Nasal cavity respiratory epithelium epithelial cell of viscerocranial mucosa (primary cell): Measurements from ENCODE around the gene NDUFA13. TPM values are rescaled to one million over a fixed set of nuclear protein-coding genes. Genes with fewer than 3 reads are reported as not detected.

Experiments used
- total RNA-seq: library from RNA; depleted of rRNA; stranded (reverse); fragments of >200 nt; gene quantifications from 2 replicates; pipeline ENCODE4 v1.2.3, GENCODE V29; 2014

The NDUFA13 gene
- total RNA-seq, result 139 and 143 TPM in 2 replicates

DNA sequence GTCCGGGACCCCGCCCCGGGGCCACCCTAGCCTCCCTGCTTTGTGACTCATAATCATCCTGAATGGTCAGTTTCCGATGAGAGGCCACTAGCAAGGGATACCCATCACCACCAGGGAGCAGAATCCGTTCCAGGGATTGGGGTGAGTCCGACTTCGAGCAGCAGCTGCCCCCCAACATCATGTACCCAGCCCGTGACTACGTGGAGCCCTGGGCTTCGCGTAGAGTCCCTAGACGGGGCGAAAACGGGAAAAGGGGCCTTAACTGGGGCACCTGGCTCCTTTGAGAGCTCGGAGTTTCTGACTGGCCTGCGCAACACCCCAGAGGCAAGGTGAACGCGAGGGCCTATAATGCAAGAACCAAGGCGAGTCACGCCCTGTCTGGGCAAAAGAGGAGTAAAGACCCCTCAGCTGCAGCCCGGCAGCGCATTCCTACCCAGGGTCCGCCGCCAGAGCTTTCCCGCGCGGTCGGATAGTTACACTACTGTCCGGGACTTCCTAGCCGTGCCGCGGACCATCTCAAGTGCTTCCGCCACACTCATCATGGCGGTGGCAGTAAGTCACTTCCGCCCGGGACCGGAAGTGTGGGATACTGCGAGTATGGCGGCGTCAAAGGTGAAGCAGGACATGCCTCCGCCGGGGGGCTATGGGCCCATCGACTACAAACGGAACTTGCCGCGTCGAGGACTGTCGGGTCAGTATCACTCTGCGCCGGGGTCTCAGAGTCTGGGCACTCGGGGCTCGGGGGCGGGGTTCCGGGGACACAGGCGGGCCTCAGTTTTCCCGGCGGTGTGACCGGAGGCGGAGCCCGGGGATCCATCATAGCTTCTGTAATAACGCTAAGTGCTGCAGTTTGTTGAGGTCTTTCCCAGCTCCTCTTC is at the start of gene NDUFA13:
NDUFA13 (plus strand) TSS at position 584 of the 878 bp plus-strand sequence; CDS start at position 598, 14 bp downstream.

GRCh38 chr19:19514881-19515641 is 964 bp upstream of the NDUFA13 start, which contains the start of gene TSSK6:
Gene TSSK6 (minus strand): TSS chr19:19515548. CDS start chr19:19515427, 121 bp downstream.

DNA sequence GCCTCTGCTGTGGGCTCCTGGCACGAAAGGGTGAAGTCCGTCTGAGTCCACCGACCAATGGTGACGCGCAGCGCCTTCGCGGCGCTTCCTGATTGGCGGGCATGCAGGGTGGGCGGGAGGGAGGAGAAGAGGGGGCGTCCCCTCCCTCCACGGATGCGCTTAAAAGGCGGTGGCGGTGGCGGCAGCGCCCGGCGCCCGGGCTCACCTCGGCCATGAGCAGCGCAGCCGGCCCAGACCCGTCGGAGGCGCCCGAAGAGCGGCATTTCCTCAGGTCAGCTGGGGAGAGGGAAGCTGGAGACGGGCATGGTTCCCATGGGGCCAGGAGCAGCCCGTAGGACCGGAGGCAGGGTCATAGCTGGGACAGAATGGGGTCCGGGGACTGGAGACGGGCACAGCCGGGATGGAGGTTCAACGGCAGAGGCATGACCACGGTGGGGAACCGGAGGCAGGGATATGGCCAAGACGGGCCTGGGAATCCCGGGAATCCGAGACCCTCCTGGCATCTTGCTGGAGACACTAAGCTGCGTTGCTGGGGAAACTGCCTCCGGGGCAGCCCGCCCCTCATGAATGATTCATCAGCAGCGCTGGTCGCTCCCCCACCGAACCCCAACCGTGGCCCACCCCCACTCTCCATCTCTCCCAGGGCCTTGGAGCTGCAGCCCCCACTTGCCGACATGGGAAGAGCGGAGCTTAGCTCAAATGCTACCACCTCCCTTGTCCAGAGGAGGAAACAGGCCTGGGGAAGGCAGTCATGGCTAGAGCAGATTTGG is 12.9 kb downstream of the NDUFA13 start, which contains the start of gene YJEFN3:
YJEFN3 (plus strand) TSS at position 191 of the 770 bp plus-strand sequence; CDS start at position 213, 22 bp downstream.

DNA sequence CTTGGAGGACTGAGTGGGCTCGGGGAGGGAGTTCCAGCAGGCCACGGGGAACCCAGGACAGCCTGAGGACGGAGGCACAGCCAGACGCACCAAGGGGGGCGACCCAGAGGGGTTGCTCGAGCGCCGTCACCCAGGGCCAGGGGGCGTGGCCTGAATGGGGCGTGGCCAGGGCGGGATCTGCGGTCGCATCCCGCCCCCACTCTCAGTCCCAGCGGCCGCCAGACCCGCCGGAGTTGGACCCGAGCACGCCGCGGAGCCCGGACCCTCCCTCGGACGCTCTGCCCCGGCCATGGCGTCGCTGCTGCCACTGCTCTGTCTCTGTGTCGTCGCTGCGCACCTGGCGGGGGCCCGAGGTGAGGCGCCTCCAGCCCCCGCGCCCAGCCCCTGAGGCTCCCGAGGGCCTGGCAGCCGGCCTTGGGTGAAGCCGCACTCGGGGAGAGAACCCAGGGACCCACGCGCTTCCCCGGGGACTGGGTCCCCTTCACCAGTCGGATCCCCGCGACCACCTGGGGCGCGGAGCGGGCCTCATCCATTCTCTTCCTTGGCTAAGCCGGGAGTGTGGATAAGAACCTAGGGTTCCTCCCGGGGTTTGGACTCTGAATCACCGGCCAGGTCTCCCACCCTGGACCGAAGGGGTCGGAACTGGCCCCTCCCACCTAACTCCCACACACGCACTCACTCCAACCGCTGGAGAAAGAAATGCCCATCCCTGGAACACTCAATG is 22.2 kb downstream of the NDUFA13 start, which contains the start of gene CILP2:
CILP2 (plus strand) TSS at position 205 of the 724 bp plus-strand sequence; CDS start at position 290, 85 bp downstream.

Other genes with a start within 250 kb of the NDUFA13 start
- gene TM6SF2, start 242.9 kb upstream of the NDUFA13 start, total RNA-seq, result not detected in 2 replicates
- gene SUGP1, start 195.7 kb upstream of the NDUFA13 start, total RNA-seq, result 17.1 and 24.5 TPM in 2 replicates
- 15.7 and 33.1 TPM in 2 replicates for gene MAU2, start 195.4 kb upstream of the NDUFA13 start, total RNA-seq
- gene GATAD2A, start 110.5 kb upstream of the NDUFA13 start, total RNA-seq, result 45.1 and 101 TPM in 2 replicates
- gene TSSK6, start 677 bp upstream of the NDUFA13 start, total RNA-seq, result 3.6 and 4.4 TPM in 2 replicates
- 0.43 TPM in 1 of 2 replicates, not detected in the other for gene YJEFN3, start 12.7 kb downstream of the NDUFA13 start, total RNA-seq
- under 0.01 and 0.21 TPM in 2 replicates for gene CILP2, start 22.0 kb downstream of the NDUFA13 start, total RNA-seq
- gene PBX4, start 102.5 kb downstream of the NDUFA13 start, total RNA-seq, result 0.28 and 1.0 TPM in 2 replicates
- gene LPAR2, start 112.0 kb downstream of the NDUFA13 start, total RNA-seq, result 4.8 and 11.0 TPM in 2 replicates
- gene GMIP, start 127.4 kb downstream of the NDUFA13 start, total RNA-seq, result 5.1 and 9.6 TPM in 2 replicates
- 23.6 and 63.7 TPM in 2 replicates for gene ATP13A1, start 147.5 kb downstream of the NDUFA13 start, total RNA-seq
- gene ZNF101, start 152.6 kb downstream of the NDUFA13 start, total RNA-seq, result 11.7 and 14.4 TPM in 2 replicates
- gene ZNF14, start 216.9 kb downstream of the NDUFA13 start, total RNA-seq, result 7.5 and 8.4 TPM in 2 replicates